Ovary (tissue), 3 donors: Measurements from ENCODE around the gene PNISR.

ENCODE experiments used
- CTCF ChIP-seq, 3 donors: fragments of 450-650 bp in 2 of 3; fragments of 200-600 bp in 1 of 3; IDR thresholded peaks; one replicate each; pipeline versions ENCODE4 v1.5.1 to v1.8.0; 2016 to 2022; ENCODE audit warnings: antibody characterized with exemption in 3 of 3, mild to moderate bottlenecking in 1 of 3
- EP300 ChIP-seq: sonication (generic); formaldehyde crosslinking; IDR thresholded peaks from one replicate; pipeline ENCODE4 v1.6.1; 2017; ENCODE audit warnings: antibody characterized with exemption
- POLR2A ChIP-seq: fragments of 450-650 bp; IDR thresholded peaks from one replicate; pipeline ENCODE4 v1.6.1; 2017; ENCODE audit warnings: antibody characterized with exemption, mild to moderate bottlenecking, moderate library complexity
- donor health status: DM: no; HTN: no; CAD: no.

GRCh38 chr6:99369533-99369932 is 55.6 kb downstream of the PNISR start:
- TF ChIP-seq CTCF (IDR thresholded peaks at IDR 0.05) (no peak), POLR2A (no peak), EP300 (no peak)
